GM12865 (cell line): ENCODE measurements around the gene EHD2.

Experiments
- DNase-seq: peaks from one replicate; pipeline ENCODE4 v3.0.0; 2010; ENCODE audit warnings: low read depth
- H3K4me3 ChIP-seq: 2 replicates; pipeline ENCODE4 v1.5.1; 2011; ENCODE audit warnings: mild to moderate bottlenecking, low read depth, low read length, control low read depth
- TF ChIP-seq, protein P1 (sequence below): IDR thresholded peaks from 2 replicates; pipeline ENCODE4 v1.5.1; 2011; ENCODE audit warnings: low read length, control low read depth, low read depth, inconsistent platforms; ENCODE audit not compliant: insufficient read depth; ENCODE audit errors: missing control alignments

The EHD2 gene

DNA sequence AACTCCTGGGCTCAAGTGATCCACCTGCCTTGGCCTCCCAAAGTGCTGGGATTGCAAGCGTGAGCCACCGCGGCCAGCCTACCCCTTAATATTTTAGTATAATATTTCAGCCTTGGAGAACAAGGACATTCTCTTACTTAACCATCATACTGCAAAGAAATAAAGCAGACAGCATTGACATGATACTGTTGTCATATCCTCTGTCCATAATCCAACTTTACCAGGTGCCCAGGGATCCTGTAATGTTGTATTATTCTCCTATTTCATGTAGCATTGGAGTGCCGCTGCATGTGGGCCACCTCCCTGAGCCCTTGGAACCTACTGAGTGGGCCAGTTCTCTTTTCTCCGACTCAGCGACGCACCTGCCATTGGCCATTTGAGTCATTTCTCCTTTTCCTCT lies 21.4 kb upstream of the EHD2 start:
- TF ChIP-seq, protein P1, sequence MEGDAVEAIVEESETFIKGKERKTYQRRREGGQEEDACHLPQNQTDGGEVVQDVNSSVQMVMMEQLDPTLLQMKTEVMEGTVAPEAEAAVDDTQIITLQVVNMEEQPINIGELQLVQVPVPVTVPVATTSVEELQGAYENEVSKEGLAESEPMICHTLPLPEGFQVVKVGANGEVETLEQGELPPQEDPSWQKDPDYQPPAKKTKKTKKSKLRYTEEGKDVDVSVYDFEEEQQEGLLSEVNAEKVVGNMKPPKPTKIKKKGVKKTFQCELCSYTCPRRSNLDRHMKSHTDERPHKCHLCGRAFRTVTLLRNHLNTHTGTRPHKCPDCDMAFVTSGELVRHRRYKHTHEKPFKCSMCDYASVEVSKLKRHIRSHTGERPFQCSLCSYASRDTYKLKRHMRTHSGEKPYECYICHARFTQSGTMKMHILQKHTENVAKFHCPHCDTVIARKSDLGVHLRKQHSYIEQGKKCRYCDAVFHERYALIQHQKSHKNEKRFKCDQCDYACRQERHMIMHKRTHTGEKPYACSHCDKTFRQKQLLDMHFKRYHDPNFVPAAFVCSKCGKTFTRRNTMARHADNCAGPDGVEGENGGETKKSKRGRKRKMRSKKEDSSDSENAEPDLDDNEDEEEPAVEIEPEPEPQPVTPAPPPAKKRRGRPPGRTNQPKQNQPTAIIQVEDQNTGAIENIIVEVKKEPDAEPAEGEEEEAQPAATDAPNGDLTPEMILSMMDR: no peak
- H3K4me3 ChIP-seq: no peak overlapping the region
- DNase-seq: no peak

- DNase-seq: no peak
- no peak overlapping the region for H3K4me3 ChIP-seq
- TF ChIP-seq, protein P1: no peak
Observed at GRCh38 chr19:47693489-47693888, 19.7 kb upstream of the EHD2 start.

DNA sequence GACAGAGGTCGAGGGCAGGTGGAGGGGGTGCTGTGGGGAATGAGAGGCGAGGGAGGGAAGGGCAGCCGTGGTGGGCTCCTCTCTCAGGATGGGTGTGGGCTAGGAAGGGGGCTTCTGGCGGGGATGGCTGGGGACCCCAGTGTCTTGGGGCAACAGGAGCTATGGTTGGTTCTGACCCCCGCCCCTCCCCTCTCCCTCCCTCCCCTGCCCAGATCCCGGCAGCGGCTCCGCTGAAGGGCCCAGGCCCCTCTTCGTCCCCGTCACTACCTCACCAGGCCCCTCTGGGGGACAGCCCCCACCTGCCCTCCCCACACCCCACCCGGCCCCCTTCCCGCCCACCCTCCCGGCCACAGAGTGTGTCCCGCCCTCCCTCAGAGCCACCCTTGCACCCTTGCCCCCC lies 19.3 kb upstream of the EHD2 start:
- no peak for DNase-seq
- TF ChIP-seq, protein P1: no peak
- H3K4me3 ChIP-seq: no peak overlapping the region

DNA sequence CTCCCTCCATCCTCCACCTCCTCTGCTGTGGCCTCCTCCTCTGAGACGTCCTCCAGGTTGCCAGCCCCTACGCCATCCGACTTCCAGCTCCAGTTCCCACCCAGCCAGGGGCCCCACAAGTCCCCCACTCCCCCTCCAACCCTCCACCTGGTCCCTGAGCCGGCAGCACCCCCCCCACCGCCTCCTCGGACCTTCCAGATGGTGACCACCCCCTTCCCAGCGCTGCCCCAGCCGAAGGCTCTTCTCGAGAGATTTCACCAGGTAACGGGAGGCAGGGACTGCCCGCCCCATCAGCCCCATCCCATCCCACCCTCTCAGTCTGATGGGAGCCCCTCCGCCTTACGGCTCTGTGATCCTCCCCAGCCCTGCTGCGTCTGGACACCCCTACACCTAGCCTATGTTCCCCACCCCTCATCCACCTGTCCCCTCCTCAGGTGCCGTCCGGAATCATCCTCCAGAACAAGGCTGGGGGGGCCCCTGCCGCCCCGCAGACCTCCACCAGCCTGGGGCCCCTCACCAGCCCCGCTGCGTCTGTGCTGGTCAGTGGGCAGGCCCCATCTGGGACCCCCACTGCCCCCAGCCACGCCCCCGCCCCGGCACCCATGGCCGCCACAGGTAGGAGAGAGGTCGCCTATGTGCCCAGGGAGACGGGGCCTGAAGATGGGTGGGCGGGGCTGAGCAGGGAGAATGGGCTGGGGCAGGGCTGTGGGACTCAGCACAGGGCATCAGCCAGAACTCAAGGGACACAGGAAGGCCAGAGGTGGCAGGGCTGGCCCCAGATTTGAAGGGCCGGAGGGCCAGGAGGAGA lies 18.6 kb upstream of the EHD2 start:
- TF ChIP-seq, protein P1: no peak
- H3K4me3 ChIP-seq: no peak overlapping the region
- no peak for DNase-seq

GRCh38 chr19:47695533-47696262 lies 17.5 kb upstream of the EHD2 start:
- no peak for DNase-seq
- TF ChIP-seq, protein P1: no peak
- H3K4me3 ChIP-seq: no peak overlapping the region

DNA sequence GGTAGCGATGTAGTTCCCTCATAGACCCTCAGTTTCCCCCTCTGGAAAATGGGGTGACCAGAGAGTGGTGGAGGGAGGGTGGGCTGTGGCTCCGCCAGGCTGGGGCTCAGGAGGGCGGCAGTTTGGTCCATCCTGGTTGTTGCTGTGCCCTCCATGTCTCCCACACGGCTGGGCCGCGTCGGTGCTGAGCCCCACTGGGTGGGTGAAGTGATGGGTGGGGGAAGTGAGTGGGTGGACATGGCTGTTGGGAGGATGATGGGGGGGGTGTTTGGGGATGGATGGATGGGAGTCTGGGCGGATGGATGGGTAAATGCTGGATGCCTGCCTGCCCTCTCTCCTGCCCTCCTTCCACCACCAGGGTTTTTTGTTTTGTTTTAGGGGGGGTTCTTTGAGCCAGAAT lies 16.6 kb upstream of the EHD2 start:
- H3K4me3 ChIP-seq: no peak overlapping the region
- DNase-seq: no peak
- TF ChIP-seq, protein P1: no peak
